HepG2 (cell line): ENCODE data around the gene IL16. TPM values are rescaled to one million over a fixed set of nuclear protein-coding genes. Genes with fewer than 3 reads are reported as not detected.

Experiments
- ATAC-seq: fragments of 200-7000 bp; cut with Tn5 transposase; 3 replicates; pipeline ENCODE4 v1.9.1; 2020; ENCODE audit warnings: mild to moderate bottlenecking, moderate library complexity
- BruUV-seq: library from RNA; stranded (reverse); fragments of 400-500 nt; replicated peaks from 2 replicates; lab custom pipeline; 2021; lab: Mats Ljungman, UMichigan
- CTCF ChIA-PET: fragments of 300-600 bp; formaldehyde crosslinking; extraction: SDS; loops from one replicate; lab custom pipeline; 2021; ENCODE audit warnings: low total read pairs, inconsistent platforms, low intra/inter-chr PET ratio; lab: Yijun Ruan, JAX
- POLR2A ChIA-PET: fragments of 350-600 bp; sonication (Branson Sonifier 250); formaldehyde crosslinking; loops from one replicate; lab custom pipeline; 2020; ENCODE audit warnings: antibody characterized with exemption, inconsistent platforms; lab: Yijun Ruan, JAX
- DNase-seq: peaks from one replicate; pipeline ENCODE4 v3.0.0-alpha.2; 2015; ENCODE audit warnings: low spot score
- FAIRE-seq: peaks from 3 replicates; lab custom pipeline; 2011; peaks lifted over from hg19 to GRCh38; lab: Jason Lieb, UNC
- H2AFZ ChIP-seq: one replicate; pipeline ENCODE4 v1.6.1; 2011; ENCODE audit warnings: low read length, inconsistent platforms
- H3K27ac ChIP-seq: fragments of 300-600 bp; 3 replicates; pipeline ENCODE4 v1.8.0; 2011; ENCODE audit warnings: mixed run types, mild to moderate bottlenecking, mixed read lengths, low read length, inconsistent platforms; ENCODE audit not compliant: insufficient read depth; ENCODE audit errors: extremely low read length
- H3K27me3 ChIP-seq, 2 experiments: fragments of 200-600 bp in 1 of 2; 2 replicates in 1 of 2; 3 replicates in 1 of 2; pipeline versions ENCODE4 v1.6.0 to v1.8.0; 2011; ENCODE audit warnings: low read length in 2 of 2, mild to moderate bottlenecking in 2 of 2, moderate library complexity in 2 of 2, inconsistent platforms in 1 of 2; ENCODE audit not compliant: insufficient read depth in 2 of 2, control insufficient read depth in 1 of 2
- H3K36me3 ChIP-seq, 2 experiments: fragments of 200-600 bp in 1 of 2; replicated peaks in 1 of 2; 2 replicates in 1 of 2; 3 replicates in 1 of 2; pipeline versions ENCODE4 v1.5.1 to v1.8.0; 2011; ENCODE audit warnings: low read length in 2 of 2, inconsistent platforms in 1 of 2; ENCODE audit not compliant: insufficient read depth in 2 of 2, control insufficient read depth in 1 of 2
- H3K4me1 ChIP-seq: 2 replicates; pipeline ENCODE4 v1.5.1; 2012; ENCODE audit warnings: low read length, inconsistent platforms; ENCODE audit not compliant: insufficient read depth
- H3K4me2 ChIP-seq: 2 replicates; pipeline ENCODE4 v1.6.0; 2011; ENCODE audit warnings: low read depth, low read length, inconsistent platforms
- H3K4me3 ChIP-seq, 3 experiments: fragments of 200-600 bp in 1 of 3; sonication (generic), shearing (Covaris generic) in 1 of 3; replicated peaks in 1 of 3; 2 replicates each; pipeline ENCODE4 v1.5.1; 2011 to 2016; ENCODE audit warnings: low read length in 3 of 3, inconsistent platforms in 2 of 3, low read depth in 2 of 3, mild to moderate bottlenecking in 2 of 3, control low read depth in 1 of 3, mixed read lengths in 1 of 3; ENCODE audit not compliant: insufficient read depth in 1 of 3
- H3K79me2 ChIP-seq: one replicate; pipeline ENCODE4 v1.6.1; 2011; ENCODE audit warnings: low read length, inconsistent platforms; ENCODE audit not compliant: insufficient read depth
- H3K9ac ChIP-seq: 2 replicates; pipeline ENCODE4 v1.6.0; 2011; ENCODE audit warnings: mild to moderate bottlenecking, low read depth, low read length, inconsistent platforms; ENCODE audit not compliant: insufficient read depth
- H3K9me3 ChIP-seq: 2 replicates; pipeline ENCODE4 v1.5.1; 2012; ENCODE audit warnings: mild to moderate bottlenecking, low read length
- H4K20me1 ChIP-seq: 2 replicates; pipeline ENCODE4 v1.6.0; 2011; ENCODE audit warnings: inconsistent platforms, mild to moderate bottlenecking, low read length, moderate library complexity; ENCODE audit not compliant: insufficient read depth
- CC2D1A ChIP-seq: sonication (generic); formaldehyde crosslinking; IDR thresholded peaks from 2 replicates; pipeline ENCODE4 v1.8.1; 2023; ENCODE audit warnings: mild to moderate bottlenecking, missing genetic modification reagents
- FOSL1 ChIP-seq: sonication (generic); formaldehyde crosslinking; IDR thresholded peaks from 2 replicates; pipeline ENCODE4 v1.9.0; 2021; ENCODE audit warnings: missing genetic modification reagents, borderline replicate concordance
- GPN1 ChIP-seq: sonication (generic); formaldehyde crosslinking; IDR thresholded peaks from 2 replicates; pipeline ENCODE4 v1.5.1; 2020; ENCODE audit warnings: missing genetic modification reagents, borderline replicate concordance
- HBP1 ChIP-seq: IDR thresholded peaks from 2 replicates; pipeline ENCODE4 v1.6.1; 2016; ENCODE audit warnings: low read depth, control low read depth
- KAT2B ChIP-seq: fragments of 150-350 bp; IDR thresholded peaks from 2 replicates; pipeline ENCODE4 v1.6.1; 2014; ENCODE audit warnings: low read depth, low read length, borderline replicate concordance
- KLF6 ChIP-seq: IDR thresholded peaks from 2 replicates; pipeline ENCODE4 v1.8.0; 2016; ENCODE audit warnings: missing biosample characterization, missing genetic modification reagents
- MYNN ChIP-seq: sonication (generic); formaldehyde crosslinking; IDR thresholded peaks from 2 replicates; pipeline ENCODE4 v1.4.0; 2020; ENCODE audit warnings: mild to moderate bottlenecking, low read depth, missing genetic modification reagents
- SAP130 ChIP-seq: IDR thresholded peaks from 2 replicates; pipeline ENCODE4 v1.6.1; 2016; ENCODE audit warnings: low read depth
- ZBTB1 ChIP-seq: sonication (generic); formaldehyde crosslinking; IDR thresholded peaks from 2 replicates; pipeline ENCODE4 v1.4.0; 2020; ENCODE audit warnings: missing genetic modification reagents, borderline replicate concordance
- ZC3H13 ChIP-seq: sonication (generic); formaldehyde crosslinking; IDR thresholded peaks from 2 replicates; pipeline ENCODE4 v1.8.1; 2023; ENCODE audit warnings: mild to moderate bottlenecking, missing genetic modification reagents, moderate library complexity
- ZNF451 ChIP-seq: sonication (generic); formaldehyde crosslinking; IDR thresholded peaks from 2 replicates; pipeline ENCODE4 v1.5.0; 2020; ENCODE audit warnings: mild to moderate bottlenecking, missing genetic modification reagents
- ZNF550 ChIP-seq: sonication (generic); formaldehyde crosslinking; IDR thresholded peaks from 2 replicates; pipeline ENCODE4 v1.4.0; 2020; ENCODE audit warnings: mild to moderate bottlenecking, missing genetic modification reagents, borderline replicate concordance
- ZNF580 ChIP-seq: IDR thresholded peaks from 2 replicates; pipeline ENCODE4 v1.6.1; 2016; ENCODE audit warnings: low read depth, borderline replicate concordance
- ZNF766 ChIP-seq: sonication (generic); formaldehyde crosslinking; IDR thresholded peaks from 2 replicates; pipeline ENCODE4 v1.5.0; 2020; ENCODE audit warnings: missing genetic modification reagents, borderline replicate concordance
- ZNF775 ChIP-seq: sonication (generic); formaldehyde crosslinking; IDR thresholded peaks from 2 replicates; pipeline ENCODE4 v1.4.0; 2020; ENCODE audit warnings: missing genetic modification reagents, mild to moderate bottlenecking, moderate library complexity, borderline replicate concordance
- ZNF776 ChIP-seq: sonication (generic); formaldehyde crosslinking; IDR thresholded peaks from 2 replicates; pipeline ENCODE4 v1.4.0; 2020; ENCODE audit warnings: mild to moderate bottlenecking, missing genetic modification reagents
- ZNF777 ChIP-seq: sonication (generic); formaldehyde crosslinking; IDR thresholded peaks from 2 replicates; pipeline ENCODE4 v1.4.0; 2020; ENCODE audit warnings: missing genetic modification reagents
- WGBS: methylation state at CpG from one replicate; pipeline ENCODE4 v1.1.6; 2017; ENCODE audit warnings: low lambda C conversion rate; 5-methylcytosine and 5-hydroxymethylcytosine counted together
- in situ Hi-C: cut with HindIII; loops from 2 replicates; pipeline ENCODE4 v1.10.0; 2017; ENCODE audit warnings: low pct_unique_long_range_greater_than_20kb; ENCODE audit not compliant: extremely low pct_ligation_motif_present
- intact Hi-C: fragments of 100-400 bp; cut with micrococcal nuclease; formaldehyde crosslinking; loops from one replicate; pipeline ENCODE4 v1.10.0; 2022; ENCODE audit not compliant: unreplicated experiment
- polyA plus RNA-seq, 8 experiments: library from polyadenylated mRNA; depleted of rRNA in 3 of 8; stranded (reverse) in 7 of 8; unstranded in 1 of 8; fragments of >200 nt; fragmentation: Illumina TruSeq in 4 of 8; extraction: Trizol in 4 of 8; gene quantifications; 2 replicates each; pipeline versions ENCODE4 v1.2.1 to v1.2.3, GENCODE V29; 2011 to 2016; ENCODE audit warnings: low read depth in 4 of 8, missing spikeins in 1 of 8, mixed read lengths in 1 of 8; ENCODE audit not compliant: insufficient read depth in 1 of 8
- total RNA-seq, 5 experiments: library from RNA; depleted of rRNA; stranded (reverse); fragments of >200 nt; fragmentation: Illumina TruSeq; extraction: Trizol; gene quantifications; 2 replicates each; pipeline ENCODE4 v1.2.3, GENCODE V29; 2016; ENCODE audit warnings: low read depth in 1 of 5

Gene IL16
- total and polyA plus RNA-seq, 2 of the 13 experiments (the other 11 are each of a cell fraction or from before 2014, with no cell fraction given) = 0.03 TPM; not detected in 1

- no peaks in the 10 kb centered on the region for H3K9me3 ChIP-seq
- ATAC-seq (no peak), FAIRE-seq (no peak), DNase-seq (no peak)
- no peaks in the 10 kb centered on the region for H3K36me3 ChIP-seq
- in situ Hi-C loops (no loop called here), intact Hi-C loops (no loop called here)
- H2AFZ ChIP-seq = no peak overlapping the region
- POLR2A ChIA-PET = no interaction called here
- CTCF ChIA-PET = interaction anchor here (2.1 kb wide), 1 partner anchor 110 kb away, joined by 31 read pairs; no protein-coding TSS in a partner anchor
- H3K9ac ChIP-seq = no peak overlapping the region
- no TSS peak for BruUV-seq
- no peak for TF ChIP-seq ZNF451 (CRISPR knock-in tag)
- TF ChIP-seq ZBTB1 (CRISPR knock-in tag) = no peak
- TF ChIP-seq CC2D1A (CRISPR knock-in tag) = no peak
- no peak for TF ChIP-seq HBP1
- H4K20me1 ChIP-seq = no peaks in the 10 kb centered on the region
- H3K4me3 ChIP-seq = no peak overlapping the region
- 58% methylated on average over 3 of the region's 3 CpGs for WGBS
- no peaks in the 10 kb centered on the region for H3K4me1 ChIP-seq
- no peak overlapping the region for H3K27ac ChIP-seq
- H3K4me2 ChIP-seq = no peak overlapping the region
- H3K27me3 ChIP-seq = no peaks in the 10 kb centered on the region
- H3K79me2 ChIP-seq = no peaks in the 10 kb centered on the region
Observed at GRCh38 chr15:81156324-81156723, 40.4 kb upstream of the IL16 start.

DNA sequence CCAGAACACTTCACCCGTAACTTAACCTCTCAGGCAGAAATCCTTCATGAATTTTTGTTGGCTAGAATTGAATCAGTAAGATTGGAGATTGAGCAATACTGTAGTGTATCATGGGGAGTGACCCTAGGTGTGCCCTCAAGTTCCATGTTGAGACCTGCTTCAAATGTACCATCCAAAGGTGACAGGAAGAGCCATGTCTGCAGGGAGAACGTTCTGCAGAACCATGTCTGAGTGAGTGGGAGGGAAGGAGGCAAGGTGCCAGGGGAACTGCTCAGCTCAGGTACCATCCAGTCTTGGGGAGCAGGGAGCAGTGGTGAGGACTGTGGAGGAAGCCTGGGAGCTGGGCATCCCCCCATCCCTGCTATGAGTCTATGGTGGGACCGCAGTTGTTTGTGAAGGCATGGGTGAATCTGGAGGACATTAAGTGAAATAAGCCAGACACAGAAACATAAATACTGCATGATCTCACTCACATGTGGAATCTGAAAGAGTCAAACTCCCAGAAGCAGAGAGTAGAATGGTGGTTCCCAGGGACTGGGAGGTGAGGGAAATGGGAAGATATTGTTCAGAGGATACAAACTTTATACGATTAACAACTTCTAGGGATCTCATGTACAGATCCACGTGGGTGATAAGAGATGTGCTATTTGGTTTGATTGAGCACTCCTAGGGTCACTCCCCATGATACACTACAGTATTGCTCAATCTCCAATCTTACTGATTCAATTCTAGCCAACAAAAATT lies 39.3 kb upstream of the IL16 start:
- Histone ChIP-seq H3K4me3 (no peak overlapping the region), H3K27ac (no peak overlapping the region), H2AFZ (no peak overlapping the region), H3K4me2 (no peak overlapping the region), H3K4me1 (no peaks in the 10 kb centered on the region), H3K9ac (no peak overlapping the region), H3K27me3 (peaks cover 0 to 4% of the 10 kb centered on the region in 2 experiments; a peak in 1 of 5 replicates), H3K79me2 (no peaks in the 10 kb centered on the region), H3K36me3 (no peaks in the 10 kb centered on the region), H4K20me1 (no peaks in the 10 kb centered on the region), H3K9me3 (no peaks in the 10 kb centered on the region)
- intact Hi-C loops = no loop called here
- in situ Hi-C loops = no loop called here
- WGBS = 4% methylated on average over 5 of the region's 5 CpGs
- BruUV-seq = no TSS peak
- FAIRE-seq (no peak), DNase-seq (no peak), ATAC-seq (no peak)
- ChIA-PET CTCF (interaction anchor here (0.6 kb wide), 1 partner anchor 324 kb away, joined by 3 read pairs; no protein-coding TSS in a partner anchor), POLR2A (no interaction called here)
- TF ChIP-seq ZNF777 (CRISPR knock-in tag) (no peak), ZNF550 (CRISPR knock-in tag) (no peak), FOSL1 (CRISPR knock-in tag) (no peak), ZNF775 (no peak), ZNF776 (no peak), ZNF580 (CRISPR knock-in tag) (no peak), KLF6 (CRISPR knock-in tag) (no peak), KAT2B (no peak), SAP130 (CRISPR knock-in tag) (no peak), GPN1 (CRISPR knock-in tag) (no peak), CC2D1A (CRISPR knock-in tag) (no peak), MYNN (CRISPR knock-in tag) (no peak), ZC3H13 (no peak), ZNF766 (CRISPR knock-in tag) (no peak)
